Measurements from ENCODE around the gene TPTE2. TPM values are rescaled to one million over a fixed set of nuclear protein-coding genes. Genes with fewer than 3 reads are reported as not detected.

The TPTE2 gene
- total and polyA plus RNA-seq, 9 of the 15 experiments (the other 6 are each of a cell fraction or from before 2014, with no cell fraction given), result not detected

DNA sequence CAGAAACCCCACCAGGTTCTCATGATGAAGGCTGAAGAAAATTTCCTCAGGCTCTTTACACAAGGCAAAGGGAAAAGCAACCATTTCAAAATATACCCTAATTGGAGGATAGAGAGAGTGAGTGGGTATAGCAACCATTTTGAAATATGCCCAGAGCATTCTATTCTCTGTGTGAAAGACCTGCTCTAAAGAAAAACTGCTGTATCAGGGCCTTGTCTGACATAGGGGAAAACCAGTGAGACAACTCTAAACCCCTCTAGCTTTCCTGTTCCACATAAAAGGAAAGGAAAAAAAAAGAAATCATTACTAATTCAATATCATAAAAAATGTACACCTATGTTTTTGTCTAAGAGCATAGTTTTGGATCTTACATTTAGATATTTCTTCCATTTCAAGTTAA lies 42.3 kb downstream of the TPTE2 start:
- Histone ChIP-seq H3K27ac (ENCODE audit: extremely low read depth, low read depth, low read length) (no peak overlapping the region), H3K4me2 (ENCODE audit: insufficient read depth, low read length) (no peak overlapping the region), H3K27me3 (ENCODE audit: control insufficient read depth in 2 of 2, insufficient read depth in 2 of 2, low read length in 2 of 2) (no peaks in the 10 kb centered on the region), H3K9me3 (replicated peaks; ENCODE audit: control insufficient read depth, insufficient read depth, low read depth, low read length) (no peaks in the 10 kb centered on the region), H3K79me2 (ENCODE audit: control insufficient read depth, insufficient read depth, low read length) (no peaks in the 10 kb centered on the region), H3K4me3 (no peak overlapping the region), H3K9me1 (ENCODE audit: control insufficient read depth, insufficient read depth, low read length) (no peaks in the 10 kb centered on the region), H3K4me1 (replicated peaks in 1 of 2; ENCODE audit: control insufficient read depth in 2 of 2, insufficient read depth in 2 of 2, low read length in 2 of 2) (no peaks in the 10 kb centered on the region), H3K36me3 (ENCODE audit: control insufficient read depth, insufficient read depth, low read length) (no peaks in the 10 kb centered on the region), H4K20me1 (replicated peaks; ENCODE audit: control insufficient read depth, insufficient read depth, low read length) (no peaks in the 10 kb centered on the region), H3K9ac (ENCODE audit: insufficient read depth in 1 of 2, low read depth in 2 of 2, low read length in 2 of 2) (no peak overlapping the region), H2AFZ (ENCODE audit: low read depth, low read length) (no peak overlapping the region)
- ChIA-PET CTCF (ENCODE audit: low intra/inter-chr PET ratio) (no interaction called here), POLR2A (no interaction called here)
- in situ Hi-C loops (cut with MboI), result no loop called here
- TF ChIP-seq, protein P1, sequence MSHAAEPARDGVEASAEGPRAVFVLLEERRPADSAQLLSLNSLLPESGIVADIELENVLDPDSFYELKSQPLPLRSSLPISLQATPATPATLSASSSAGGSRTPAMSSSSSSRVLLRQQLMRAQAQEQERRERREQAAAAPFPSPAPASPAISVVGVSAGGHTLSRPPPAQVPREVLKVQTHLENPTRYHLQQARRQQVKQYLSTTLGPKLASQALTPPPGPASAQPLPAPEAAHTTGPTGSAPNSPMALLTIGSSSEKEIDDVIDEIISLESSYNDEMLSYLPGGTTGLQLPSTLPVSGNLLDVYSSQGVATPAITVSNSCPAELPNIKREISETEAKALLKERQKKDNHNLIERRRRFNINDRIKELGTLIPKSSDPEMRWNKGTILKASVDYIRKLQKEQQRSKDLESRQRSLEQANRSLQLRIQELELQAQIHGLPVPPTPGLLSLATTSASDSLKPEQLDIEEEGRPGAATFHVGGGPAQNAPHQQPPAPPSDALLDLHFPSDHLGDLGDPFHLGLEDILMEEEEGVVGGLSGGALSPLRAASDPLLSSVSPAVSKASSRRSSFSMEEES (CRISPR knock-in tag; IDR thresholded peaks at IDR 0.05), result no peak
- no peak for TF ChIP-seq FOXP1 (CRISPR knock-in tag; IDR thresholded peaks at IDR 0.05)
- no peak for TF ChIP-seq ZBED1 (IDR thresholded peaks at IDR 0.05)
- TF ChIP-seq, protein P2, sequence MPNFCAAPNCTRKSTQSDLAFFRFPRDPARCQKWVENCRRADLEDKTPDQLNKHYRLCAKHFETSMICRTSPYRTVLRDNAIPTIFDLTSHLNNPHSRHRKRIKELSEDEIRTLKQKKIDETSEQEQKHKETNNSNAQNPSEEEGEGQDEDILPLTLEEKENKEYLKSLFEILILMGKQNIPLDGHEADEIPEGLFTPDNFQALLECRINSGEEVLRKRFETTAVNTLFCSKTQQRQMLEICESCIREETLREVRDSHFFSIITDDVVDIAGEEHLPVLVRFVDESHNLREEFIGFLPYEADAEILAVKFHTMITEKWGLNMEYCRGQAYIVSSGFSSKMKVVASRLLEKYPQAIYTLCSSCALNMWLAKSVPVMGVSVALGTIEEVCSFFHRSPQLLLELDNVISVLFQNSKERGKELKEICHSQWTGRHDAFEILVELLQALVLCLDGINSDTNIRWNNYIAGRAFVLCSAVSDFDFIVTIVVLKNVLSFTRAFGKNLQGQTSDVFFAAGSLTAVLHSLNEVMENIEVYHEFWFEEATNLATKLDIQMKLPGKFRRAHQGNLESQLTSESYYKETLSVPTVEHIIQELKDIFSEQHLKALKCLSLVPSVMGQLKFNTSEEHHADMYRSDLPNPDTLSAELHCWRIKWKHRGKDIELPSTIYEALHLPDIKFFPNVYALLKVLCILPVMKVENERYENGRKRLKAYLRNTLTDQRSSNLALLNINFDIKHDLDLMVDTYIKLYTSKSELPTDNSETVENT (CRISPR knock-in tag; IDR thresholded peaks at IDR 0.05), result no peak
- TF ChIP-seq EP400 (IDR thresholded peaks at IDR 0.05), result no peak
- TF ChIP-seq SRSF1 (IDR thresholded peaks at IDR 0.05; ENCODE audit: low read depth, low read length), result no peak
- TF ChIP-seq, protein P3, sequence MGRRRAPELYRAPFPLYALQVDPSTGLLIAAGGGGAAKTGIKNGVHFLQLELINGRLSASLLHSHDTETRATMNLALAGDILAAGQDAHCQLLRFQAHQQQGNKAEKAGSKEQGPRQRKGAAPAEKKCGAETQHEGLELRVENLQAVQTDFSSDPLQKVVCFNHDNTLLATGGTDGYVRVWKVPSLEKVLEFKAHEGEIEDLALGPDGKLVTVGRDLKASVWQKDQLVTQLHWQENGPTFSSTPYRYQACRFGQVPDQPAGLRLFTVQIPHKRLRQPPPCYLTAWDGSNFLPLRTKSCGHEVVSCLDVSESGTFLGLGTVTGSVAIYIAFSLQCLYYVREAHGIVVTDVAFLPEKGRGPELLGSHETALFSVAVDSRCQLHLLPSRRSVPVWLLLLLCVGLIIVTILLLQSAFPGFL (CRISPR knock-in tag; IDR thresholded peaks at IDR 0.05), result no peak
- TF ChIP-seq TCF7 (IDR thresholded peaks at IDR 0.05; ENCODE audit: borderline replicate concordance), result no peak
- no peak for TF ChIP-seq MTA1 (IDR thresholded peaks at IDR 0.05; ENCODE audit: borderline replicate concordance)
- TF ChIP-seq, protein P4, sequence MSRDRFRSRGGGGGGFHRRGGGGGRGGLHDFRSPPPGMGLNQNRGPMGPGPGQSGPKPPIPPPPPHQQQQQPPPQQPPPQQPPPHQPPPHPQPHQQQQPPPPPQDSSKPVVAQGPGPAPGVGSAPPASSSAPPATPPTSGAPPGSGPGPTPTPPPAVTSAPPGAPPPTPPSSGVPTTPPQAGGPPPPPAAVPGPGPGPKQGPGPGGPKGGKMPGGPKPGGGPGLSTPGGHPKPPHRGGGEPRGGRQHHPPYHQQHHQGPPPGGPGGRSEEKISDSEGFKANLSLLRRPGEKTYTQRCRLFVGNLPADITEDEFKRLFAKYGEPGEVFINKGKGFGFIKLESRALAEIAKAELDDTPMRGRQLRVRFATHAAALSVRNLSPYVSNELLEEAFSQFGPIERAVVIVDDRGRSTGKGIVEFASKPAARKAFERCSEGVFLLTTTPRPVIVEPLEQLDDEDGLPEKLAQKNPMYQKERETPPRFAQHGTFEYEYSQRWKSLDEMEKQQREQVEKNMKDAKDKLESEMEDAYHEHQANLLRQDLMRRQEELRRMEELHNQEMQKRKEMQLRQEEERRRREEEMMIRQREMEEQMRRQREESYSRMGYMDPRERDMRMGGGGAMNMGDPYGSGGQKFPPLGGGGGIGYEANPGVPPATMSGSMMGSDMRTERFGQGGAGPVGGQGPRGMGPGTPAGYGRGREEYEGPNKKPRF (IDR thresholded peaks at IDR 0.05; ENCODE audit: low read depth, low read length), result no peak
- no peak for TF ChIP-seq HOXB6 (CRISPR knock-in tag; IDR thresholded peaks at IDR 0.05; ENCODE audit: borderline replicate concordance)
- TF ChIP-seq NR2C2 (CRISPR knock-in tag; IDR thresholded peaks at IDR 0.05), result no peak
- TF ChIP-seq NR2C2 (tag; IDR thresholded peaks at IDR 0.05), result no peak
- TF ChIP-seq GATA2 (CRISPR knock-in tag; IDR thresholded peaks at IDR 0.05), result no peak
- TF ChIP-seq SAP30 (IDR thresholded peaks at IDR 0.05; ENCODE audit: borderline replicate concordance, insufficient read depth, low read depth, low read length, poor library complexity, severe bottlenecking), result no peak
- no peak for TF ChIP-seq MBD2 (IDR thresholded peaks at IDR 0.05; ENCODE audit: borderline replicate concordance, low read depth)
- DNase-seq (ENCODE audit: extremely low read depth in 1 of 4, low spot score in 3 of 4), result no peak
- intact Hi-C loops (cut with micrococcal nuclease), result no loop called here
- ATAC-seq, result no peak
- BruUV-seq (replicated peaks), result no TSS peak
- no peak for FAIRE-seq

Data from K562 (cell line).